NCI-H82 treated with DMSO at 0.1 percent for 48 hours (cell line): ENCODE results near the gene GOLGA8J.
"Not testable (repeated sequence)": the region's sequence is repeated elsewhere in the genome, so short reads cannot be mapped to it uniquely, and the experiment has no call there.

ENCODE experiments used
- DNase-seq: peaks from one replicate; lab custom pipeline; 2025; ENCODE audit not compliant: unreplicated experiment; lab: John Stamatoyannopoulos, UW

Gene GOLGA8J

DNA sequence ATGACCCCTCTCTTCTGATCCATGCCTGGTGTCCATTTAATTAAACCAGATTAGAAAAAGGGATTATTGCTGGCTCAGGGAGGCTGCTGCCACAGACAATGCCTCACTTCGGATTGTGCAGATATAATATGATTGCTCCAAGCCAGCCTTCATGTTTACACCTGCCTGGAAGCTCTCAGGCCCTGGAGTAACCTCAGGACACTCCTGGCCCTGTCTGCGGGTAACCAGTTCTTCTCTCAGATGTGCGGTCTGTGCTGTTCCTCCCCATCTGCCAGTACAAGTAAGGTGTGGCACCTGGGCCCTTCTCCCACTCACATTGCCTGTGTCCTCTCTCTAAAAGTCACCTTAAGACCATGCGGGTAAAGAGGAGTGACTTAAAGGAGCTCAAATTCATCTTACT, 8.8 kb upstream of the GOLGA8J start:
- DNase-seq: no peak

DNA sequence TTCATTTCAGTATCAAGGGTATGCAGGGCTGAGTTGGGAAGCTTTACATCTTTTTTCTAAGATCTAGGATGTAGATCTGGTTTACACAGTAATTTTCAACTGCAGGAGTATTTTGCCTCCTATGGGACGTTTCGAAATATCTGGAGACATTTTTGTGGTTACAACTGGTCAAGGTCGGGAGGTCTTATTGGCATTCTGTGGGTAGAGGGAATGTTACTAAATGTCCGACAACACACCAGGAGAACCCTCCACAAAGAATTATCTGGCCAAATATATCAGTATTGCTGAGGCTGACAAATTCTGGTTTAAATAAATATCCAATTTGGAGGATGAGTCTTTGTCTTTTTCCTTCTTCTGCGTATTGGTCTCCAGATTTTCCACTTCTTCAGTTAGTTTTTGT, 1.9 kb upstream of the GOLGA8J start:
- DNase-seq: not testable (repeated sequence)

GRCh38 chr15:30097827-30098226, 15.1 kb downstream of the GOLGA8J start:
- DNase-seq: not testable (repeated sequence)

GRCh38 chr15:30102890-30103289, 20.1 kb downstream of the GOLGA8J start:
- not testable (repeated sequence) for DNase-seq

GRCh38 chr15:30103941-30104507, 21.3 kb downstream of the GOLGA8J start:
- DNase-seq: not testable (repeated sequence)

DNA sequence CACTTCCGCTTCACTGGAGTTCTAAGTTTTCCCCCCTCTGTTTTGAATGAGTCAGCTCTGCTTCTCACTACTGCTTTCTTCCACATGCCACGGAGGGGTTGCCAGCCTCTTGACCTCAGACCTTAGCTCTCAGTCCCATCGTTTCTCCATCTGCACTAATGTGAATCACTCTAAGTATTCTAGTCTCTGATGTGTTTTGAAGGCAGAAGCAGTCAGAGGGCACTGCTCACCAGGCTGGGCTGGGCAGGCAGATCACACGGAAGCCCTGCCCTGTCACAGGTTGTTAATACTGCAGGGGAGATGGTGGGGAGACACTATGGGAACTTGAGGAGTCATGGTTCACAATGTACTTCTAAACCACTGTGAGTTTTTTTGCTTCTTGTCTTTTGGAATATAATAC, 27.8 kb downstream of the GOLGA8J start:
- DNase-seq: not testable (repeated sequence)

DNA sequence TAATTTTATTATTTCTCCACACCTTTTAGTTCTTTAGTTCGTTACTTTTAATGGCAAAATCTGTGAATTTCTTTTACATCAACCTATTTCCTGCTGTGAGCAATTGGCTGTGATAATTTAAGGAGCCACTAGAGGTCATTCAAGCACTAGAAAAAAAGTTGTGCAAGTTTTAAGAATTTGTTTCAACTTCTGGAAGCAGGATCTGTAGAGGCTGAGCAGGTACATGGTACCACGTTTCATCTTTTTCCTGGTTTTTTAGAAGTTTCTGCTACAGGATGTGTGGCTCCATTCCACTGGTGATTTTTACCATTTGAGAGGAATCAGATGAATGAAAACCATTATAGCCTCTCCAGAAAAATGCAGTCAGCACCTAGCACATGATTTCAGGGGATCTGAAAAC, 47.3 kb downstream of the GOLGA8J start:
- not testable (repeated sequence) for DNase-seq

DNA sequence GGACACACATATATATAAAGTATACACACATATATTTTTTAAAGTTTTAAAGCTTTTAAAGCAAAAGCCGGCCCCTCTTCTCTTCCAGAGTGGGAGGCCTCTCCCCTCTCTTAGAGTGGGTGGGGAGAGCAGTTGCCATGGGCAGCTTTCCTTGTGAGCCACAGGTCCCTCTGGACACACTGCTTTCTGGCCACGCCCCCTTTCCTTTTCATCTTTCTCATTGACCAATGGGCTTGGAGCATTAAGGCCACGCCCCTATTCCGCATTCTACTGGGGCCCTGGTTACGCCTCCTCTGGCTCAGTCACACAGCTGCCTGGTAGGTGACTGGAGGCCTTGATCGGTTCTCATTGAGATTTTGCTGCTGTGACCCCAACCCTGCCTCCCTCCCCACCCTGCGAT, 52.0 kb downstream of the GOLGA8J start, which contains the start of gene GOLGA8T:
TSS of gene GOLGA8T (plus strand) at position 301 of the 400 bp plus-strand sequence. CDS start at position 399, 98 bp downstream.
- not testable (repeated sequence) for DNase-seq
